NCI-H2196 (cell line): ENCODE results near the gene GMPPB.
"Not testable (repeated sequence)": the region's sequence is repeated elsewhere in the genome, so short reads cannot be mapped to it uniquely, and the experiment has no call there.

Experiments
- DNase-seq: peaks from one replicate; lab custom pipeline; 2025; ENCODE audit not compliant: unreplicated experiment; lab: John Stamatoyannopoulos, UW

The GMPPB gene

GRCh38 chr3:49723628-49724551 is at the start of gene GMPPB:
Gene GMPPB, minus strand, starts transcription at chr3:49723951. Its CDS starts 225 bp downstream, at chr3:49723726.
- peak; percentile 91 for DNase-seq

DNA sequence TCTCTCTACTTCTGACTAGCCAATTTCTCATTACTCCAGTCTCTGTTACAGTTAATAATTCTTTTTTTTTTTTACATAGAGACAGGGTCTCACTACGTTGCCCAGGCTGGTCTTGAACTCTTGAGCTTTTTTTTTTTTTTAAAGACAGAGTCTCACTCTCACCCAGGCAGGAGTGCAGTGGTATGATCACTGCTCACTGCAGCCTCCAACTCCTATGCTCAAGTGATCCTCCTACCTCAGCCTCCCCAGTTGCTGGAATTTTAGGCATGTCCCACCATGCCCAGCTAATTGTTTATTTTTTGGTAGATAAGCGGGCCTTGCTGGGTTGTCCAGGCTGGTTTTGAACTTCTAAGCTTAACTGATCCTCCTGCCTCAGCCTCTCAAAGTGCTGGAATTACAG is 49.0 kb upstream of the GMPPB start:
- DNase-seq = no peak

DNA sequence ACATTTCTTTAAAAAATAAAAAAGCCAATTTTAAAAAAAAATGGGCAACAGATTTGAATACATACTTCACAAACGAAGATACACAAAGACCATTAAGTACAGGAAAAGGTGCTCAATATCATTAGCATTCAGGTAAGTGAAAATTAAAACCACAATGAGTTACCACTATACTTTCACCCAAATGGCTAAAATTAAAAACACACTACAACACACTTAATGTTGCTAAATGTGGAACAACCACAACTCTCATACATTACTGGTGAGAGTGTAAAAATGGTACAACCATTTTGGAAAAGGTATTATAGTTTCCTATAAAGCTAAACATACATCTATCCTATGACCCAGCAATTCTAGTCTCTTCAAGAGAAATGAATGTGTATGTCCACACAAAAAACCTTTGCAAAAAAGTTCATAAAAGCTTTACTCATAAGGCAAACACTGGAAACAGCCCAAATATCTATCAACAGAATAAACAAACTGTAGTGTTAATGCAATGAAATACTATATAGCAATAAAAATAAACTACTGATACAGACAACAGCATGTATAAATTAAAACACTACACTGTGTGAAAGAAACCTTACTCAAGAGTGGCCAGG is 47.7 kb upstream of the GMPPB start:
- DNase-seq = no peak

DNA sequence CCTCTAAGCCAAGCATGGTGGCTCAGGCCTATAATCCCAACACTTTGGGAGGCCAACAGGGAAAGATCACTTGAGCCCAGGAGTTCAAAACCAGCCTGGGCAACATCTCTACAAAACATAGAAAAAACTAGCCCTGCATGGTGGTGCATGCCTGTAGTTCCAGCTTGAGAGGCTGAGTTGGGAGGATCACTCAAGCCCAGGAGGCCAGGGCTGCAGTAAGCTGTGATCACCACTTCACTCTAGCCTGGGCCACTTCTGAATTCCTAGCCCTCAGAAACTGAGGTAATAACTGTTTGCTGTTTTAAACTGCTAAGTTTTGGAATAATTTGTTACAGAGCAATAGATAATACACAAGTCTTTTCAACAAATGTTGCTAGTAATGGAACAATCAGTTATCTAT is 46.2 kb upstream of the GMPPB start:
- DNase-seq = no peak

DNA sequence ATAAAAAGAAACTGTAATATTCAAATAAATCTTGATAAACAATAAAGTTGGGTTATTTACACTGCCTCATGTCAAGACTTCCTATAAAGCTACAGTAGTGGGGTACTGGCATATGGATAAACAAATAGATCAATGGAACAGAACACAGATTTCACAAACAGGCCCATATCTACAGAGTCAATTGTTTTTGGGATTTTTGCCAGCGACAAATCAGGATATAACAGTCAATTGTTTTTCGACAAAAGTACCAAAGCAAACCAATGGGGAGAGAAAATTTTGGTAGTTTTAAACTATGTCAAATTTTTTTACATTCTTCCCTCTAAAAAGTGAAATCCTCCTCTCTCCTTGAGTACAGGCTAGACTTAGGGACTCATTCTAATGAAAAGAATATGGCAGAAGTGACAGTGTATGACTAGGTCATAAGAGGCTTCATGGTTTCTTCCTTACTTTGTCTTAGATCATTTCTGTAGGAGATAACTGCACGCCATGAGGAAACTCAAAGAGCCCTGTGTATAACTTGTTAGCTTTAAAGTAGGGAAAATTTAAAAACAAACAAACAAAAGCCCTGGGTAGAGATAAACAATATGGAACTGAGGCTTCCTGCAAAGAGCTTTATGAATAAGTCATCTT is 45.6 kb upstream of the GMPPB start:
- DNase-seq = no peak

DNA sequence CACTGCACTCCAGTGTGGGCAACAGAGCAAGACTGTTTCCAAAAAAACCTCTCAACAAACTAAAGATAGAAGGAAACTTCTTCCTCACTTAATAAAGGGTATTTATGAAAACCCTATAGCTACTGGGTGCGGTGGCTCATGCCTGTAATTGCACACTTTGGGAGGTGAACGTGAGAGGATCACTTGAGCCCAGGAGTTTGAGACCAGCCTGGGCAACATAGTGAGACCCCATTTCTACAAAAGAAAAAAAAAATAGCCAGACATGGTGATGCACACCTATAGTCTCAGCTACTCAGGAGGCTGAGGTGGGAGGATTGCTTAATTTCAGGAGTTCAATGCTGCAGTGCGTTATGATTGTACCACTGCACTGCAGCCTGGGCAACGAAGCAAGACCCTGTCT is 40.2 kb upstream of the GMPPB start:
- no peak for DNase-seq

DNA sequence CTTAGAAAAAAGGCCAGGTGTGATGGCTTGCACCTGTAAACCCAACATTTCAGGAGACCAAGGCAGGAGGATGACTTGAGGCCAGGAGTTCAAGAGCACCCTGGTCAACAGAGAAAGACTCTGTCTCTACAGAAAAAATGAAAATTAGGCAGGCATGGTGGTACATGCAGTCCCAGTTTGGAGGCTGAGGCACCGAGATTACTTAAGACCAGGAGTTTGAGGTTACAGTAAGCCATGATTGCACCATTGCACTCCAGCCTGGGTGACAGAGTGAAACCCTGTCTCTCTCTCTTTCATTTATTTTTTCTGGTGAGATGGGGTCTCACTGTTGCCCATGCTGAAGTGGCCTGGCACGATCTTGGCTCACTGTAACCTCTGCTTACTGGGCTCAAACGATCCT is 37.9 kb upstream of the GMPPB start:
- DNase-seq = no peak

DNA sequence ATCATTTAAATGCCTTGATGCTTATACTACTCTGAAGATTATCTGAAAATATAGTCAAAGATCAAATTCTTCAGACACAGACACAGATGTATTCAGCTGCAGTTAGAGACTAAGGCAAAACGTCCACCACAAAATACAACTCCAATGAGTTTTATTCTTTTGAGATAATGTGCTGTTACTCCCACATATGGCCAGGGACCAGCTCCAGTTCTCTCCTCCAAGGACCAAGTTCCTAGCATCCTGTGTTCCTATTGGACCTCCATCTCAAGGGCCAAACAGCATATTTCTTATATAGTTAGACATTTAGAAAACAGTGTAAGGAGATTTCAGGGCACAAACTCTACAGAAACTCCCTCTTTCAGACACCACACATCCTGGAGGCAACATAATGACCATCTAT is 35.5 kb upstream of the GMPPB start:
- DNase-seq = no peak

GRCh38 chr3:49757197-49757596 is 33.4 kb upstream of the GMPPB start:
- no peak for DNase-seq

DNA sequence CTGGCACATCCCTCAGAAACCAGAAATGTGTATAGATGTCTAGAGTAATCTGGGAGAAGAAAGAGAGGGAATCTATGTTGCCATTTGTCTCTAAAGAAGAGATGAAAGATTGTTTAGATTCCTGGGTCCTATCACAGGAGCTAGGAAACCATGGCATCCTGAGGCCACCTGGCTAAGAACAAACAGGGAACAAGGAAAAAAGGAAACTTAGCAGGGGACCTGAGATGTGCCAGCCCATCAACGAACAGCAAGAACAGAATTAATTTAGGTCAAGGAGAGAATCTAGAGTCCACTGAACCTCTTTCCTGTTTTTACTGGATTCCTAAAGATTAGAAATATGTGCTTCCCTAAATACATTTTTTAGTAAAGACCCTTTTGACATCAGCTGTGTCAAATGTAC is 32.3 kb upstream of the GMPPB start:
- DNase-seq = no peak

- no peak for DNase-seq
Observed at GRCh38 chr3:49754536-49754935, 30.8 kb upstream of the GMPPB start.

- no peak for DNase-seq
Observed at GRCh38 chr3:49751501-49751900, 27.8 kb upstream of the GMPPB start.

DNA sequence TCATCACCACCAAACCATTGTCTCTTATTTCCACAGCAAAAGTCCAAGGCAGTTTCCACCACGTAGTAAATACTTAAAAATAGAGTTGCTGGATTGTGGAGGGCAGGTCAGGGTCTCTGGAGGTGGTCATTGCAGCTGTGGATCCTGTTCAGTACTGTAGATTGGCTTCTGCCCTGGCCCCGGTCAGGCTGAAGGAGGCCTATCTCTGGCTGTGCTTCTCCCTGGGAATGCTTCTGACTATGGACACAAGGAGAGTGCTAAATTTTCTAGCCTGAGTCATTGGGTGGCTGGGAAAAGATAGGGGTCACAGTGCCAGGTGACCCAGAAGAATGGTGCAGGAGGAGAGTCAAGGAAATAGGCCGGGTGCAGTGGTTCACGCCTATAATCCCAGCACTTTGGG is 26.3 kb upstream of the GMPPB start:
- DNase-seq = no peak

DNA sequence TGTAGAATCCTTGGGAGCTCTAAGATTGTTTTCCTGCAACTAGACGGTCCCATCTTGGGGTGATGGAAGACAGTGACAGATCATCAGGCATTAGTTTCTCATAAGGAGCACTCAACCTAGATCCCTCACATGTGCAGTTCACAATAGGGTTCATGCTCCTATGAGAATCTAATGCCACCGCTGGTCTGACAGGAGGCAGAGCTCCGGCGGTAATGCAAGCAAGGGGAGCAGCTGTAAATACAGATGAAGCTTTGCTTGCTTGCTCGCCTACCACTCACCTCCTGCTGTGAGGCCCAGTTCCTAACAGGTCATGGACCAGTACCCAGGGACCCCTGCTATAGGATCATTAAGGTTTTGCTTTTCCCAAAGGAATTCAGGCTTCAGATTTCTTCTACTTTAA is 25.1 kb upstream of the GMPPB start:
- DNase-seq = not testable (repeated sequence)

DNA sequence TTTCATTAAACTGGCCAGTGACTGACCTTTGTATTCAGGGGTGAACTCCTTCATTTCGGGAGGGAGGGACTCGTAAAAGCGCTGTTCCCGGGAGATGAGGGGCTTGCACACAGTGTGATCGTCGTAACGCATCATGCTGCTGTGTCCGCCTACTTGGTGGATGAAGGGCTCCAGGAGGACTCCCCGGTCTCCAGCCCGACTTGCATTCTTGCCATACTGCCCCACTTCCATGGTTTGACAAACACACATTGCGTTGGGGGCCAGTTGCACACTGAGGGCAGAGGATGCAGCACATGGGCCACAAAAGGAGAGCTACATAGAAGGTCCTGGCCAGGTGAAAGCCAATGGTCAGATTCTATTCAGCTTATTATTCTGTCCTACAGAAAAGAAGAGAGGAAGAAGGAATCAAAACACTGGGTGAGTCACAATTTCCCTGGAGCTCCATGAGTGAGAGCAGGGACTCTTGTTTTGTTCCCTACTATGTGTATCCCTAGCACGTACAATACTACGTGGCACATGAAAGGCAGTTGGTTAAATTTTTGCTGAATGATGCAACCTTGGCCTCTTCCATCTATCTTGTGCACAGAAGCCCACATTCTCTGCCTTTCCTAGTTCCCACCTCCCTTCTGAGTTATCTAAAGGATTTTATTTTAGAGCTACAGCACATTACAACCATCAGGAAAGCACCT is 24.2 kb upstream of the GMPPB start:
- no peak for DNase-seq

DNA sequence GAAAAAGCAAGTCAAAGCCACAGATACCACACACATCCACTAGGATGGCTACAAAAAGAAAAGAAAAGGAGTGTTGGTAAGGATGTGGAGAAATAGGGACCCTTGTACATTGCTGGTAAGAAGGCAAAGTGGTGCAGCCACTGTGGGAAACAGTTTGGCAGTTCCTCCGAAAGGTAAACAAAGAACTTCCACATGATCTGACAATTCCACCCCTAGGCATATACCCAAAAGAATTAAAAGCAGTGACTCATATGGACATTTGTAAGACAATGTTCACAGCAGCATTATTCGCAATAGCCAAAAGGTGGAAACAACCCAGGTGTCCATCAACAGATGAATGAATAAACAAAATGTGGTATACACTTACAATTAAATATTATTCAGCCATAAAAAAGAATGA is 22.2 kb upstream of the GMPPB start:
- DNase-seq = no peak

DNA sequence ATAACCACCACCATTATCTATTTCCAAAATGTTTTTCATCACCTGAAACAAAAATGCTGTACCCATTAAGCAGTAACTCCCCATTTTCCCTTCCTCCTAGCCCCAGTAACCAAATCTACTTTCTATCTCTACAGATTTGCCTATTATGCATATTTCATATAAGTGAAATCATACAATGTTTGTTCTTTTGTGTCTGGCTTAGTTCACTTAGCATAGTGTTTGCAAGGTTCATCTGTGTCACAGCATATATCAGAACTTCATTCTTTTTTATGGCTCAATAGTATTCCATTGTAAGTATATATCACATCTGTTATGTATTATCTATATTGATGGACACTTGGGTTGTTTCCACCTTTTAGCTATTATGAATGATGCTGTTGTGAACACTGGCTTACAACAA is 16.7 kb upstream of the GMPPB start:
- no peak for DNase-seq

DNA sequence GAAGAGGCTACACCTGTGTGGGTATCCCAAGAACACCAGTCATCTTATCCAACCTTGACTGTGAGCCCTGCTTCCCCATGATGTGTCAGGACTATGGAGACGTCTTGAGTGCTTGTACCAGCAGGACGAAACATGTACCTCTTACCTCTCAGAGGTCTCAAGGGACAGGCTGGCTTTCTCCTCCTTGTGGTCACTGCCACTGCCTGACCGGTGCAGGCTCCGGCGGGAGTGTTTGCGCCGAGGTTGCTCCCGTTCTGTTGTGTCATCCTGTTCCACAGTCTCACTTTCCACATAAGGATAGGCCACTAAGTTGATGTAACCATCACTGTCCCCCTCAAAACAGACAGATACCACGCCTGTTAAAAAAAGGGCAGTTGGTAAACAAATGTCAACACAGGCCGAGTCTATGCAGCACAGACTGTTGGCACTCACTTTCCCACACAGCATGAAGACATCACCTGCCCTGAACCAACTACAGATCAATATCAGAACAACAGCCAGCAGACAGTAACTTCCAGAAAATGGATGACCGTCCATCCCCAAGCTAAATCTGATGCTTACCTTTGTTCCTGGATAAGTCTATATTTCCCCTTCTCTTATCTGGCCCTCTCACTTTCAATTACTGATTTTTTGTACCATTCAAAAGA is 14.4 kb upstream of the GMPPB start:
- no peak for DNase-seq

DNA sequence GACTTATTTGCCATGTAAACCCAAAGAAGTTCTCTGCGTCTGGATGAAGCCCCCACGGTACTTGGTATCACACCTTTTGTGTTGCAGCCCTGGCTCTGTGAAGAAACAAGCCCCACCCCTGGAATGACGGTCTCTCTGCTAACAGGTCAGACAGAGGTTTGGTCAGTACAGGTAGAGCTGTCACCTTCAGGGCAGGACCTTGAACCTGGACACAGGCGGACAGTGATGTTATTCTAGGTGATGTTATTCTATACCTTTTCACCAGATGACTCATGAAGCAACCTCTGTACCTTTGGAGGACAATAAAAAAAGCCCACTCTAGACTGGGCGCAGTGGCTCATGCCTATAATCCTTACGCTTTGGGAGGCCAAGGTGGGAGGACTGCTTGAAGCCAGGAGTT is 11.0 kb upstream of the GMPPB start:
- no peak for DNase-seq

DNA sequence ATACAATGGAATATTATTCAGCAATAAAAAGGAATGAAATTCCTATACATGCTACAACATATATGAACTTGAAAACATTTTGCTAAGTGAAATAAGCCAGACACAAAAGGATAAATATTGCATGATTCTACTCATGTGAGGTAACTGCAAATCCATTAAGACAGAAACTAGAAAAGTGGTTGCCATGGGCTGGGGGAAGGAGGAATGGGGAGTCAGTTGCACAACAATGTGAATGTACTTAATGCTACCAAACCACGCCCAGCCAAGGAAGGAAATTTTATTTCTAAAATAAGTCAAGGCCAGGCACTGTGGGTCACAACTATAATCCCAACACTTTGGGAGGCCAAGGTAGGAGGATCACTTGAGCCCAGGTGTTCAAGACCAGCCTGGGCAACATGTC is 9.8 kb upstream of the GMPPB start:
- DNase-seq = no peak

DNA sequence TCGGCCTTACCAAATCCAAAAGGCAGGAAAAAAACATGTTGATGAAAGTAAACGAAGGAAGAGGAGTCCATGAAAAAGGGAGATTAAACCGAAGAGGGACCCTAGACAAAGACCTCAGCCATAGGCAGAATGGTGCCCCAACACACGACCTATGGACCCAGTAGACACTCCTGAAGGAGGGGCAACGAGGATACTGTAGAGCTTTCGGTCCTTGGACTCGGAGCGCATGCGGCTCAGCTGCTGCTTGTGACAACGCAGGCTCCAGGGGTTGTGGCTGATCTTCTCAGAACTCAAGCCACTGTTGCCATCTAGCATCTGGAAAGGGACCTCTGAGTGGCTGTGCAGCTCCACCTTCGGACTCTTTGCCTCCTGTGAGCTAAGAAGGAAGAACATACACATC is 8.8 kb upstream of the GMPPB start:
- no peak for DNase-seq
